ENCODE measurements around the gene TIMM8B. TPM values are rescaled to one million over a fixed set of nuclear protein-coding genes. Genes with fewer than 3 reads are reported as not detected.

The TIMM8B gene
- total and polyA plus RNA-seq, 7 donors = 84.3 to 152 (median 93.3) TPM

DNA sequence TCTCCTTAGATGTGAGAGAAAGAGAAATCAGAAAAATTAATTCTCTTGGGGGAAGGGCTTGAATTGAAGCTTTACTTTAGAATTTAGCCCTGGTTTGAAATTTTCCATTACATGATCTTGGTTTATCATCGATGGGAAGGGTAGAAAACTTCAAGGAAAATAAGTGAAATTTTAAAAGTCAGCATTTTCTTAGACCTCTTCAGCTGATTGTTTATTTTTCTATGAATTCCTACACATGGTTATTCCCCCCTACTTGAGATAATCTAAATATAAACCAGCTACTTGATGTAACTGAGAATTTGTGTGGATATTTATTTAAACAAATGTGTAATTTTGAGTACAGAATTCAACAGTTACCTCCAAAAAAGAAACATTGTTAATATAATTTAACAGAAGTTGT lies 23.6 kb downstream of the TIMM8B start:
- Histone ChIP-seq H3K4me3 (no peak overlapping the region), H3K9me3 (no peaks in the 10 kb centered on the region), H3K27ac (no peak overlapping the region), H3K36me3 (ENCODE audit: insufficient read depth in 1 of 2, low read depth in 1 of 2) (peaks cover 4 to 81% of the 10 kb centered on the region in 2 donors), H3K4me1 (no peaks in the 10 kb centered on the region), H3K27me3 (ENCODE audit: insufficient read depth in 3 of 3, low read length in 2 of 3) (no peaks in the 10 kb centered on the region)
- DNase-seq (no peak), ATAC-seq (no peak)
- intact Hi-C loops (cut with DNase I) = no loop called here
- 82 to 91% (median 84%) methylated on average over 1 of the region's 1 CpG for WGBS, 3 donors
- TF ChIP-seq, protein P1, sequence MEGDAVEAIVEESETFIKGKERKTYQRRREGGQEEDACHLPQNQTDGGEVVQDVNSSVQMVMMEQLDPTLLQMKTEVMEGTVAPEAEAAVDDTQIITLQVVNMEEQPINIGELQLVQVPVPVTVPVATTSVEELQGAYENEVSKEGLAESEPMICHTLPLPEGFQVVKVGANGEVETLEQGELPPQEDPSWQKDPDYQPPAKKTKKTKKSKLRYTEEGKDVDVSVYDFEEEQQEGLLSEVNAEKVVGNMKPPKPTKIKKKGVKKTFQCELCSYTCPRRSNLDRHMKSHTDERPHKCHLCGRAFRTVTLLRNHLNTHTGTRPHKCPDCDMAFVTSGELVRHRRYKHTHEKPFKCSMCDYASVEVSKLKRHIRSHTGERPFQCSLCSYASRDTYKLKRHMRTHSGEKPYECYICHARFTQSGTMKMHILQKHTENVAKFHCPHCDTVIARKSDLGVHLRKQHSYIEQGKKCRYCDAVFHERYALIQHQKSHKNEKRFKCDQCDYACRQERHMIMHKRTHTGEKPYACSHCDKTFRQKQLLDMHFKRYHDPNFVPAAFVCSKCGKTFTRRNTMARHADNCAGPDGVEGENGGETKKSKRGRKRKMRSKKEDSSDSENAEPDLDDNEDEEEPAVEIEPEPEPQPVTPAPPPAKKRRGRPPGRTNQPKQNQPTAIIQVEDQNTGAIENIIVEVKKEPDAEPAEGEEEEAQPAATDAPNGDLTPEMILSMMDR (IDR thresholded peaks at IDR 0.05) = no peak

DNA sequence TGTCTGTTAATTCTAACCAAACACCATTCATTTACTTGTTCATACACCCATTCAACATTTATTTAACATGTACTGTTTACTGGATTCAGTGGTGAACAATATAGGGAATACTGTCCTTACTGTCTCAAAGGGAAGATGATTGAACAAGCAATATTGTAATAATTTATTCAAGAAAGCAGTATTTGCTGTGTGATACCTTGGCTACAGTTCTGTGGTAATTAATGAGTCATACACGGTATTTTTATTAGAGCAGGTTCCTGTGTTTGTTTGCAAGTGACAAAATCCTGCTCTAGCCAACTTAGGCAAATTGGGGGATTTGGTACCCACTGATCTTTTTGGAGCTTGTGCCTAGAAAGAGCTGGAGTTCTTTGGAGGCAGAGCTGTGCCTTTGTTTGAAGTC lies 28.5 kb downstream of the TIMM8B start:
- Histone ChIP-seq H3K36me3 (ENCODE audit: insufficient read depth in 1 of 2, low read depth in 1 of 2) (peaks cover 4 to 98% of the 10 kb centered on the region in 2 donors), H3K9me3 (no peaks in the 10 kb centered on the region), H3K27me3 (ENCODE audit: insufficient read depth in 3 of 3, low read length in 2 of 3) (no peaks in the 10 kb centered on the region), H3K4me3 (no peak overlapping the region), H3K27ac (no peak overlapping the region), H3K4me1 (no peaks in the 10 kb centered on the region)
- DNase-seq (no peak), ATAC-seq (no peak)
- intact Hi-C loops (cut with DNase I) = no loop called here
- TF ChIP-seq, protein P1 (IDR thresholded peaks at IDR 0.05) = no peak
- WGBS, 3 donors = 45 to 72% (median 53%) methylated on average over 1 of the region's 1 CpG

DNA sequence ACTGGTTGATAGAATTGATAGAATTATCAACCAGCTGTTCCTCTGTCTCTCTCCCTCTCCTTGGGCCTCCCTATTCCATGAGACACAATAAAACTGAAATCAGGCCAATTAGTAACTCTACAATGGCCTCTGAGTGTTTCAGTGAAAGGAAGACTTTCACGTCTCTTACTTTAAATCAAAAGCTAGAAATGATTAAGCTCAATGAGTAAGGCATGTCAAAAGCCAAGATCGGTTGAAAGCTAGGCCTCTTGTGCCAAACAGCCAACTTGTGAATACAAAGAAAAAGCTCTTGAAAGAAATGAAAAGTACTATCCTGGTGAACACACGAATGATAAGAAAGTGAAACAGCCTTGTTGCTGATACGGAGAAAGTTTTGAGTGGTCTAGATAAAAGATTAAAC lies 29.4 kb downstream of the TIMM8B start:
- 85 to 93% (median 91%) methylated on average over 4 of the region's 4 CpGs for WGBS, 3 donors
- ATAC-seq = no peak

DNA sequence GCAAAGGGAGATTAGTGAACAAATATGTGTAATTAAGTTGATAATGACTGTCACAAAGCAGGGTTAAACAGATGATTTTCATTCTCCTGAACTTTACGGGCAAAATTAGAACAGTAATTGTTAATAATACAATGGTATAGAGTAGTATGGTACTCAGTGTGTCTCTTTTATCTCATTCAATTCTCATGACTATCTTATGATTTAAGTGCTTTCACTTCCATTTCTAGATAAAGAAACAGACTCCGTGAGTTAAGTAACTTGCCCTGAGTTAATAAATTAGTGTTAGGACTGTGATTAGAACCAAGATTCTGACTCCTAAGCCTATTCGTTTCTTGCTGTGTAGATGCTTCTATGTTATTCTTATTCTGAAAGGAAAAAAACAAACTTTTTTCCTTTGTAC lies 34.8 kb downstream of the TIMM8B start:
- H3K27me3 ChIP-seq (ENCODE audit: insufficient read depth in 3 of 3, low read length in 2 of 3) = no peaks in the 10 kb centered on the region
- no peaks in the 10 kb centered on the region for H3K9me3 ChIP-seq
- ATAC-seq = no peak
- WGBS, 3 donors = 91 to 93% (median 93%) methylated on average over 3 of the region's 3 CpGs
- no peak for DNase-seq
- intact Hi-C loops (cut with DNase I) = no loop called here
- TF ChIP-seq, protein P1 (IDR thresholded peaks at IDR 0.05) = no peak
- H3K4me1 ChIP-seq = no peaks in the 10 kb centered on the region
- H3K36me3 ChIP-seq (ENCODE audit: insufficient read depth in 1 of 2, low read depth in 1 of 2) = peaks cover 6 to 96% of the 10 kb centered on the region in 2 donors
- no peak overlapping the region for H3K4me3 ChIP-seq
- no peak overlapping the region for H3K27ac ChIP-seq

More for the DNA sequence above, 29.4 kb downstream of the TIMM8B start:
- H3K9me3 ChIP-seq = no peaks in the 10 kb centered on the region
- no peaks in the 10 kb centered on the region for H3K4me1 ChIP-seq
- TF ChIP-seq, protein P1 (IDR thresholded peaks at IDR 0.05) = no peak
- no peak for DNase-seq
- H3K4me3 ChIP-seq = no peak overlapping the region
- H3K27ac ChIP-seq = no peak overlapping the region
- no peaks in the 10 kb centered on the region for H3K27me3 ChIP-seq (ENCODE audit: insufficient read depth in 3 of 3, low read length in 2 of 3)
- H3K36me3 ChIP-seq (ENCODE audit: insufficient read depth in 1 of 2, low read depth in 1 of 2) = peaks cover 8 to 98% of the 10 kb centered on the region in 2 donors
- intact Hi-C loops (cut with DNase I) = no loop called here

DNA sequence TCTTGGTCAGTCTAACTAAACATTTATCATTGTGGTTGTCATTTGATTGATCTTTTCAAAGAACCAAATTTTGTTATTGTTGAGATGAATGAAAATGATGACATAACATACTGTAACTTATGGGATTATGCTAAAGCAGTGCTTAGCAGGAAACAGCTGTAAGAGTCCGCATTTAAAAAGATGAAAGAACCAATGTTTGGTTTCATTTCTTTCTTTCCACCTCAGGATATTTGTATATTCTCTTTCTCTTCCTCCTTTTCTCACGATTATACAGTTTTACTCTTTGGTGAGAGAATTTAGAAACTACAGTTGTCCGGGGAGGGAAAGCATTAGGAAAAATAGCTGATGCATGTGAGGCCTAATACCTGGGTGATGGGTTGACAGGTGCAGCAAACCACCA lies 35.8 kb downstream of the TIMM8B start:
- intact Hi-C loops (cut with DNase I) = no loop called here
- TF ChIP-seq, protein P1 (IDR thresholded peaks at IDR 0.05) = no peak
- no peak for DNase-seq
- no peaks in the 10 kb centered on the region for H3K27me3 ChIP-seq (ENCODE audit: insufficient read depth in 3 of 3, low read length in 2 of 3)
- H3K9me3 ChIP-seq = no peaks in the 10 kb centered on the region
- no peak overlapping the region for H3K27ac ChIP-seq
- no peaks in the 10 kb centered on the region for H3K4me1 ChIP-seq
- ATAC-seq = no peak
- peaks cover 6 to 96% of the 10 kb centered on the region in 2 donors for H3K36me3 ChIP-seq (ENCODE audit: insufficient read depth in 1 of 2, low read depth in 1 of 2)
- 87 to 88% (median 88%) methylated on average over 3 of the region's 3 CpGs for WGBS, 3 donors
- H3K4me3 ChIP-seq = no peak overlapping the region
